Measurements from ENCODE around the gene PLSCR3. TPM values are rescaled to one million over a fixed set of nuclear protein-coding genes. Genes with fewer than 3 reads are reported as not detected.
A peak's percentile ranks its signal among the peaks of the same experiment; 100 is the strongest.

PLSCR3 gene
- total RNA-seq, 4 donors from 2014 or later: 0.77 to 42.6 (median 17.6) TPM

GRCh38 chr17:7406235-7406825 is 12.0 kb upstream of the PLSCR3 start:
- DNase-seq: no peak
- intact Hi-C loops (cut with DNase I; ENCODE audit: low total_unique reads): no loop called here

GRCh38 chr17:7405350-7406234 is 11.3 kb upstream of the PLSCR3 start:
- peak overlapping the region; percentile 93 to 94 for H3K27ac ChIP-seq
- intact Hi-C loops (cut with DNase I; ENCODE audit: low total_unique reads): no loop called here
- peaks cover 0 to 5% of the 10 kb centered on the region in 2 donors for H3K4me1 ChIP-seq
- TF ChIP-seq POLR2A (IDR thresholded peaks at IDR 0.05) (no peak), CTCF (IDR thresholded peaks at IDR 0.05) (no peak)
- H3K4me3 ChIP-seq: peak overlapping the region; percentile 54 to 73
- DNase-seq: peak in 1 of 2 donors; percentile 51
- no peaks in the 10 kb centered on the region for H3K27me3 ChIP-seq
- H3K36me3 ChIP-seq: no peaks in the 10 kb centered on the region
- H3K9me3 ChIP-seq: no peaks in the 10 kb centered on the region

More at GRCh38 chr17:7406235-7406825, 12.0 kb upstream of the PLSCR3 start:
- Histone ChIP-seq H3K36me3 (no peaks in the 10 kb centered on the region), H3K27me3 (no peaks in the 10 kb centered on the region), H3K4me1 (peaks cover 0 to 5% of the 10 kb centered on the region in 2 donors), H3K4me3 (peak overlapping the region in 1 of 2 donors; percentile 54), H3K9me3 (no peaks in the 10 kb centered on the region), H3K27ac (peak overlapping the region; percentile 93 to 94)
- no peak for TF ChIP-seq POLR2A (IDR thresholded peaks at IDR 0.05)
- no peak for TF ChIP-seq CTCF (IDR thresholded peaks at IDR 0.05)

GRCh38 chr17:7404737-7405349 is 10.5 kb upstream of the PLSCR3 start:
- Histone ChIP-seq H3K4me3 (peak overlapping the region; percentile 54 to 73), H3K9me3 (no peaks in the 10 kb centered on the region), H3K27ac (peak overlapping the region; percentile 93 to 94), H3K36me3 (no peaks in the 10 kb centered on the region), H3K27me3 (no peaks in the 10 kb centered on the region), H3K4me1 (peaks cover 0 to 5% of the 10 kb centered on the region in 2 donors)
- intact Hi-C loops (cut with DNase I; ENCODE audit: low total_unique reads): no loop called here
- peak in 1 of 2 donors; percentile 75 for DNase-seq
- peak in 1 of 4 experiments; percentile 11 for TF ChIP-seq CTCF (IDR thresholded peaks at IDR 0.05)
- peak in 1 of 2 donors; percentile 89 for TF ChIP-seq POLR2A (IDR thresholded peaks at IDR 0.05)

GRCh38 chr17:7403977-7404736 is 9.8 kb upstream of the PLSCR3 start, which contains the start of gene TMEM256:
TSS of gene TMEM256 (minus strand) at chr17:7404097. CDS start at chr17:7404084, 13 bp downstream.
- peak within 1 kb of the TSS; percentile 93 to 94 for H3K27ac ChIP-seq
- H3K36me3 ChIP-seq: no peaks in the 10 kb centered on the region
- peaks cover 0 to 5% of the 10 kb centered on the region in 2 donors for H3K4me1 ChIP-seq
- peak; percentile 96 to 99 for TF ChIP-seq POLR2A (IDR thresholded peaks at IDR 0.05)
- TF ChIP-seq CTCF (IDR thresholded peaks at IDR 0.05): peak in 2 of 4 experiments; percentile 45 to 46
- H3K27me3 ChIP-seq: no peaks in the 10 kb centered on the region
- H3K4me3 ChIP-seq: peak within 1 kb of the TSS; percentile 54 to 73
- intact Hi-C loops (cut with DNase I; ENCODE audit: low total_unique reads): no loop called here
- H3K9me3 ChIP-seq: no peaks in the 10 kb centered on the region
- peak; percentile 98 to 99 for DNase-seq

Data from uterus (tissue), 4 donors.